ENCODE measurements around the gene RERG.

DNA sequence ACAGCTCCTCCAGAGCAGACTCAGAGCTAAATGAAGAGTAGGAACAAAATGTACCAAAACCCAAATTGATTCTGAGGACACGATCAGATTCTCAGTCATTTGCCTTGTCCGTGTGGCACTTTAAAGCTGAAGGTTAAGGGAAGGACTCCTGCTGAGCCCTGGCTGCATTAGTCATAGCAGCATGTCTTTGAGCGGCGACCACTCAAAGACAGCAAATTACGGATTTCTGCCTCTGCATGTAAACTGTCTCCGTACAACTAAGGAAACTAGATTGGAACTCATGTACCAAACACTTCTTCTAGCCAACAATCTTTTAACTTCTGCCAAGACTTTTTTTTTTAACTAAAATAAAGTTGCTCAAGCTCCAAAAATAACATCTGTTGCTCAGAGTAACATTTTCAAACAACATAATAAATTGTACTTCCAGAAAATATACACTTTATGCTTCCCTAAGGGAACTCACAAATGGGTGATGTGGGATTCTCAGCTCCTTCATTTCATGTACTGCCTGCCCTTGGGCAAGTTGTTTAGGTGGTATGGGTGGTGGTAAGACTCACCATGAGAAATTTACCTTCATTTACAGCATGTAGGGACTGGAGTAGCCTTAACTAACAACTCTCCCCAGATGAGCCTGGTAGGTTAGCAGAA, 56.1 kb downstream of the RERG start:
- TF ChIP-seq, protein P1, sequence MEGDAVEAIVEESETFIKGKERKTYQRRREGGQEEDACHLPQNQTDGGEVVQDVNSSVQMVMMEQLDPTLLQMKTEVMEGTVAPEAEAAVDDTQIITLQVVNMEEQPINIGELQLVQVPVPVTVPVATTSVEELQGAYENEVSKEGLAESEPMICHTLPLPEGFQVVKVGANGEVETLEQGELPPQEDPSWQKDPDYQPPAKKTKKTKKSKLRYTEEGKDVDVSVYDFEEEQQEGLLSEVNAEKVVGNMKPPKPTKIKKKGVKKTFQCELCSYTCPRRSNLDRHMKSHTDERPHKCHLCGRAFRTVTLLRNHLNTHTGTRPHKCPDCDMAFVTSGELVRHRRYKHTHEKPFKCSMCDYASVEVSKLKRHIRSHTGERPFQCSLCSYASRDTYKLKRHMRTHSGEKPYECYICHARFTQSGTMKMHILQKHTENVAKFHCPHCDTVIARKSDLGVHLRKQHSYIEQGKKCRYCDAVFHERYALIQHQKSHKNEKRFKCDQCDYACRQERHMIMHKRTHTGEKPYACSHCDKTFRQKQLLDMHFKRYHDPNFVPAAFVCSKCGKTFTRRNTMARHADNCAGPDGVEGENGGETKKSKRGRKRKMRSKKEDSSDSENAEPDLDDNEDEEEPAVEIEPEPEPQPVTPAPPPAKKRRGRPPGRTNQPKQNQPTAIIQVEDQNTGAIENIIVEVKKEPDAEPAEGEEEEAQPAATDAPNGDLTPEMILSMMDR (conservative IDR thresholded peaks at IDR 0.05), result no peak
- no peak for TF ChIP-seq EZH2 (IDR thresholded peaks at IDR 0.05; ENCODE audit: low read depth)

Data from PC-9 (cell line).